Stimulated activated CD8-positive, alpha-beta memory T cell treated with anti-CD3 and anti-CD28 coated beads, Interleukin-4, amount 100 ng/mL, for 48 hours (primary cell): Measurements from ENCODE around the gene INTS1.
"Not testable (repeated sequence)": the region's sequence is repeated elsewhere in the genome, so short reads cannot be mapped to it uniquely, and the experiment has no call there.

Experiments used
- DNase-seq: peaks from one replicate; pipeline ENCODE4 v3.0.0-alpha.2; 2020

Gene INTS1

GRCh38 chr7:1531263-1531978, 27.2 kb upstream of the INTS1 start:
- peak; percentile 43 for DNase-seq

GRCh38 chr7:1530946-1531262, 26.7 kb upstream of the INTS1 start:
- DNase-seq = no peak

GRCh38 chr7:1529383-1530116, 25.4 kb upstream of the INTS1 start:
- no peak for DNase-seq

- no peak for DNase-seq
These were observed 22.1 kb upstream of the INTS1 start for GRCh38 chr7:1526271-1526754.

- DNase-seq = no peak
These were observed 21.2 kb upstream of the INTS1 start for GRCh38 chr7:1525409-1525808.

GRCh38 chr7:1523844-1524243, 19.7 kb upstream of the INTS1 start:
- DNase-seq = no peak

GRCh38 chr7:1523208-1523607, 19.0 kb upstream of the INTS1 start:
- DNase-seq = no peak

GRCh38 chr7:1521456-1521855, 17.3 kb upstream of the INTS1 start:
- DNase-seq = no peak

GRCh38 chr7:1520539-1521234, 16.5 kb upstream of the INTS1 start:
- DNase-seq = no peak

- DNase-seq = not testable (repeated sequence)
These were observed 15.2 kb upstream of the INTS1 start for GRCh38 chr7:1519322-1519922.

- no peak for DNase-seq
These were observed 12.5 kb upstream of the INTS1 start for GRCh38 chr7:1516586-1517251.

GRCh38 chr7:1515509-1515967, 11.3 kb upstream of the INTS1 start:
- DNase-seq = not testable (repeated sequence)

GRCh38 chr7:1514995-1515401, 10.8 kb upstream of the INTS1 start:
- DNase-seq = no peak

GRCh38 chr7:1514407-1514806, 10.2 kb upstream of the INTS1 start:
- no peak for DNase-seq

- DNase-seq = no peak
These were observed 9.5 kb upstream of the INTS1 start for GRCh38 chr7:1513657-1514095.

- peak; percentile 55 for DNase-seq
These were observed 8.8 kb upstream of the INTS1 start for GRCh38 chr7:1512781-1513656.

GRCh38 chr7:1511444-1512422, 7.5 kb upstream of the INTS1 start:
- no peak for DNase-seq

GRCh38 chr7:1510780-1511154, 6.6 kb upstream of the INTS1 start:
- DNase-seq = no peak

- DNase-seq = no peak
These were observed 5.0 kb upstream of the INTS1 start for GRCh38 chr7:1509226-1509625.

GRCh38 chr7:1508277-1508758, 4.1 kb upstream of the INTS1 start:
- no peak for DNase-seq
